MM.1S (cell line): ENCODE measurements around the gene FBXL5.

Experiments
- DNase-seq: peaks from one replicate; pipeline ENCODE4 v3.0.0-alpha.2; 2015
- H2AFZ ChIP-seq: fragments of 300-600 bp; sonication (generic); 2 replicates; pipeline ENCODE4 v1.6.0; 2016; ENCODE audit warnings: antibody characterized with exemption, low read length
- H3F3A ChIP-seq: fragments of 300-600 bp; sonication (generic); 2 replicates; pipeline ENCODE4 v1.6.1; 2016; ENCODE audit warnings: mild to moderate bottlenecking, antibody characterized with exemption, low read length, moderate library complexity, mixed read lengths; ENCODE audit not compliant: insufficient read depth
- H3K27ac ChIP-seq: fragments of 300-600 bp; sonication (generic); 2 replicates; pipeline ENCODE4 v1.5.1; 2016; ENCODE audit warnings: mild to moderate bottlenecking, low read length
- H3K27me3 ChIP-seq: fragments of 300-600 bp; sonication (generic); replicated peaks from 2 replicates; pipeline ENCODE4 v1.6.0; 2016; ENCODE audit warnings: low read length; ENCODE audit not compliant: insufficient read depth
- H3K36me3 ChIP-seq: fragments of 300-600 bp; sonication (generic); replicated peaks from 2 replicates; pipeline ENCODE4 v1.6.1; 2016; ENCODE audit warnings: mild to moderate bottlenecking, low read length, mixed read lengths; ENCODE audit not compliant: insufficient read depth
- H3K4me1 ChIP-seq: fragments of 300-600 bp; sonication (generic); 2 replicates; pipeline ENCODE4 v1.6.1; 2016; ENCODE audit warnings: low read length, mixed read lengths
- H3K4me2 ChIP-seq: fragments of 300-600 bp; sonication (generic); 2 replicates; pipeline ENCODE4 v1.6.0; 2016; ENCODE audit warnings: low read depth, low read length
- H3K4me3 ChIP-seq: fragments of 300-600 bp; sonication (generic); 2 replicates; pipeline ENCODE4 v1.5.1; 2016; ENCODE audit warnings: low read length, mixed read lengths
- H3K79me2 ChIP-seq: fragments of 300-600 bp; sonication (generic); 2 replicates; pipeline ENCODE4 v1.6.1; 2016; ENCODE audit warnings: mixed run types, low read length, mixed read lengths
- H3K9ac ChIP-seq: fragments of 300-600 bp; sonication (generic); 2 replicates; pipeline ENCODE4 v1.6.1; 2016; ENCODE audit warnings: low read length, mixed read lengths
- H3K9me2 ChIP-seq: fragments of 300-600 bp; sonication (generic); replicated peaks from 2 replicates; pipeline ENCODE4 v1.6.1; 2016; ENCODE audit warnings: mild to moderate bottlenecking, low read length, mixed read lengths; ENCODE audit not compliant: insufficient read depth
- H3K9me3 ChIP-seq: fragments of 300-600 bp; sonication (generic); replicated peaks from 2 replicates; pipeline ENCODE4 v1.6.1; 2016; ENCODE audit warnings: mild to moderate bottlenecking, low read length, mixed read lengths; ENCODE audit not compliant: insufficient read depth
- H4K20me1 ChIP-seq: fragments of 300-600 bp; sonication (generic); 2 replicates; pipeline ENCODE4 v1.6.1; 2016; ENCODE audit warnings: mild to moderate bottlenecking, low read length, moderate library complexity, mixed read lengths; ENCODE audit not compliant: insufficient read depth
- CTCF ChIP-seq: fragments of 300-600 bp; sonication (generic); IDR thresholded peaks from 2 replicates; pipeline ENCODE4 v1.5.1; 2016; ENCODE audit warnings: antibody characterized with exemption, low read length, mixed read lengths
- EZH2 ChIP-seq: fragments of 300-600 bp; sonication (generic); optimal IDR thresholded peaks from 2 replicates; pipeline ENCODE3; 2017; ENCODE audit warnings: low read depth, mild to moderate bottlenecking, antibody characterized with exemption, low read length, mixed read lengths
- EZH2phosphoT487 ChIP-seq: fragments of 300-600 bp; sonication (generic); IDR thresholded peaks from 2 replicates; pipeline ENCODE4 v1.6.1; 2018; ENCODE audit warnings: antibody characterized with exemption, low read length

The FBXL5 gene

GRCh38 chr4:15702941-15703403 is 47.8 kb upstream of the FBXL5 start, which contains the start of gene BST1:
Gene BST1 (plus strand): TSS chr4:15703065. CDS start chr4:15703145, 80 bp downstream.
- no peaks in the 10 kb centered on the region for H3F3A ChIP-seq
- H3K9ac ChIP-seq = no peak within 1 kb of the TSS
- H3K36me3 ChIP-seq = no peaks in the 10 kb centered on the region
- no peaks in the 10 kb centered on the region for H3K9me2 ChIP-seq
- no peaks in the 10 kb centered on the region for H3K4me1 ChIP-seq
- H3K4me3 ChIP-seq = no peak within 1 kb of the TSS
- no peaks in the 10 kb centered on the region for H3K27me3 ChIP-seq
- no peak for TF ChIP-seq EZH2
- no peak for TF ChIP-seq EZH2phosphoT487
- TF ChIP-seq CTCF = no peak
- no peak for DNase-seq
- H3K9me3 ChIP-seq = no peaks in the 10 kb centered on the region
- H2AFZ ChIP-seq = peak within 1 kb of the TSS; percentile 16; the same call in 1 of the 2 replicates
- no peaks in the 10 kb centered on the region for H3K79me2 ChIP-seq
- H4K20me1 ChIP-seq = no peaks in the 10 kb centered on the region
- H3K27ac ChIP-seq = no peak within 1 kb of the TSS
- peak within 1 kb of the TSS; percentile 24; the same call in 1 of the 2 replicates for H3K4me2 ChIP-seq

GRCh38 chr4:15696866-15697265 is 41.7 kb upstream of the FBXL5 start:
- Histone ChIP-seq H3K4me2 (no peak overlapping the region), H3K36me3 (no peaks in the 10 kb centered on the region), H3K4me3 (no peak overlapping the region), H3F3A (no peaks in the 10 kb centered on the region), H3K9ac (no peak overlapping the region), H3K27me3 (no peaks in the 10 kb centered on the region), H3K9me2 (no peaks in the 10 kb centered on the region), H3K4me1 (no peaks in the 10 kb centered on the region), H3K79me2 (no peaks in the 10 kb centered on the region), H4K20me1 (no peaks in the 10 kb centered on the region), H3K27ac (no peak overlapping the region), H3K9me3 (no peaks in the 10 kb centered on the region), H2AFZ (no peak overlapping the region)
- no peak for DNase-seq
- TF ChIP-seq EZH2 (no peak), CTCF (no peak)

DNA sequence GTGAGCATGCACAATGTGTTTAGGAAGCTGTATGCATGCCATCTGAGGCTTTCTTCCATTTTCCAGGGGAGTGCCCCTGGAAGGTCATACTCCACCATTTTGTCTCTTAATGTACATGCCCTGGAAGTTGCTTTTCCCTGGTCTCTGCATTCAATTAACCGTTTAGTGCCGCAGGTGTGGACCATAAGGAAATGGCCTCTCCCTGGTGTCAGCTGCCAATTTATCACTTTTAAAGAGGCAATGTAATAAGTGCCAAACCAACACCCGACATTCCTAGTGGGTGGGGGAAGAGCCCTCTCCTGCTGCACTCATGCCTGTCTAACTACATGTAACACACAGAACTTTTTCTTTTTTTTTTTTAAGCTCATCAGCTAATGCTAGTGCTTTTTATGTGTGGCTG is 40.6 kb upstream of the FBXL5 start:
- no peaks in the 10 kb centered on the region for H3K36me3 ChIP-seq
- H4K20me1 ChIP-seq = no peaks in the 10 kb centered on the region
- TF ChIP-seq CTCF (no peak), EZH2phosphoT487 (no peak), EZH2 (no peak)
- H3F3A ChIP-seq = no peaks in the 10 kb centered on the region
- H3K9me2 ChIP-seq = no peaks in the 10 kb centered on the region
- H3K4me2 ChIP-seq = no peak overlapping the region
- no peak overlapping the region for H2AFZ ChIP-seq
- no peak overlapping the region for H3K4me3 ChIP-seq
- H3K27ac ChIP-seq = no peak overlapping the region
- no peaks in the 10 kb centered on the region for H3K9me3 ChIP-seq
- H3K9ac ChIP-seq = no peak overlapping the region
- H3K79me2 ChIP-seq = no peaks in the 10 kb centered on the region
- no peak for DNase-seq
- no peaks in the 10 kb centered on the region for H3K4me1 ChIP-seq
- H3K27me3 ChIP-seq = no peaks in the 10 kb centered on the region
